Midbrain (tissue), 1 donor: ENCODE results near the gene FRMPD3.
"Not testable (repeated sequence)": the region's sequence is repeated elsewhere in the genome, so short reads cannot be mapped to it uniquely, and the experiment has no call there.

Experiments
- DNase-seq: peaks from one replicate; lab custom pipeline; 2025; lab: John Stamatoyannopoulos, UW

Gene FRMPD3

DNA sequence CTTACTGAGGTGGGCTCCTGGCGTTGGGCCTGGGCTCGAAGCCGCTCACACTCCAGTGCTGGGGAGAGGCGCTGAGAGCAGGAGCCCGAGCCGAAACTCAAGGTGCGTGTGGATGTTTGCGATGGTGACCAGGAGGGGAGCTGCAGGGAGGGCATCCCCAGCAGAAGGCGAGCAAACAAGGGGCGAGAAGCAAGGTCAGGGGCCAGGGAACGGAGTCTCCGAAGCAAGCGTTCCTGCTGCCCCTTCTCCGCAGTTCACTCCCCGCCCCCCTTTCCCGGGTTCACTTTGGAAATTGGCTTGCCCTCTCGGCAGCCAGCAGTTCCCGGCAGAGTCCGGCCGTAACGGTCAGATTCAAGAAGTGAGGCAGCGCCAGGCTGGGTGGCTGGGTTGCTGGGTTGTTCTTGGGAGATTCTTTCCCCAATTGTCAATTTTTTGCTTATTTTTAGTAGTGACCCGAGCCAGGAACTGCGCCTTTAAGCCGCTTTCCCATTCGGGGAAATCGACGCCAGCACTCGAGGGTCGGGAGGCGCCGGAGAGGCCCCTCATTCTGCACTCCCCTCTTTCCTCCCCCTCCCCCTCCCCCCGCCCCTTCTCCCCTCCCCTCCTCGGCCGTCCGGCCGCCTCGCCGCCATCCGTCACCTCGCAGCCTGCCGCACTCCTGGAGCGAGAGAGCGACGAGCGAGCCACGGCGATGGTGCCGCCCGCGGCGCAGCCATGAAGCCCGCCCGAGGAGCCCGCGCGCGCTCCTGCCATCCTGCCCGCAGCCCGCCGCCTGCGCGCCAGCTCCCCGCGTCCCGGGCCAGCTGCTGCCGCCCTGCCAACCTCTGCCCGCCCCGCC, at the start of gene FRMPD3:
FRMPD3 (plus strand) TSS at position 655 of the 838 bp plus-strand sequence. CDS start 76,937 bp downstream, outside the sequence.
- no peak for DNase-seq

DNA sequence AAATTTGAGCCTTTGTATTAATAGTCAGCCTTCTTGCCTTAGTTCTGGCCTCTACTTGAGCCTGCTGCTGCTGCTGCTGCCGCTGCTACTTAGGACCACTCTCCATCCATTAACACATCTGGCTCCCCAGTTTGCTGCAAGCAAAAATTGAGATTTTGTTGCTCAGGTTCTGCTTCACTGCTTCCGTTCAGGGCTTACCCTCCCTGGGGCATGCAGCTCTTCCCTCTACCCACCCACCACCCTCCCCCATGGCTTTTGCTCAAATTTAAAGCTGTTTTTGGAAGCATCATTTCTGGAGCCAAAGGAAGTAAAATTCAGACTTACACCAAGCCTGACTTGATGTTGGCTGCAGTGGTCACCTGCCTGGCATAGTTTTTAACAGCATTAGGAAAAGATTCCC, 28.9 kb upstream of the FRMPD3 start:
- no peak for DNase-seq

DNA sequence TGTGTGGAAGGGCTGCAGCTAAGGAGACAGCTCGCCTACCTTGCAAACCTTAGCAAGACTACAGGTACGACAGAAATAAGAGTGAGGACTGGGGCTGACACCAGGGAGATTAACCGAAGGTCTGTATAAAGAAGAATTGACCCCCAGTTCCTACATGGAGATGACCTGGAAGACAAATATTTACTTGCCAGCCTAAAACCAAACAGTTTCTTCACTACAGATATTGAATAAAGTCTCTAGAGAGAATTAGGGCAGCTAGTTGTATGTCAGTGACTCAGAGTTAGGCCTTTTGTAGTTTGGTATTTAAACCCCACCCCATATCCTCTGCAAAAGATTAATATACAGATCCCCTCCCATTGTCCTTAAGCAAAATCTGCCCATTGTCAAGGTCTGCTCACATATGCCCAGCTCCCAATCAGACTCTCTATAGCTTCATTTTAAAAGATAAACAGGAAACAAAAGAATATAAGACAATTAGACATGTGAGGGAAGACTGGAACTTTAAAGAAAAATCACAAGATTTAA, 28.1 kb upstream of the FRMPD3 start:
- no peak for DNase-seq

DNA sequence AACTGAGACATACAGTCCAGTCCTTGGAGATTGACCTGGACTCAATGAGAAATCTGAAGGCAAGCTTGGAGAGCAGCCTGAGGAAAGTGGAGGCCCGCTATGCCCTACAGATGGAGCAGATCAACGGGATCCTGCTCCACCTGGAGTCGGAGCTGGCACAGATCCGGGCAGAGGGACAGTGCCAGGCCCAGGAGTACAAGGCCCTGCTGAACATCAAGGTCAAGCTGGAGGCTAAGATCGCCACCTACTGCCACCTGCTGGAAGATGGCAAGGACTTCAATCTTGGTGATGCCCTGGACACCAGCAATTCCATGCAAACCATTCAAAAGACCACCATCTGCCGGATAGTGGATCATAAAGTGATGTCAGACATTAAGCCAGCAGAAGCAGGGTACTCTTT, 20.4 kb upstream of the FRMPD3 start:
- no peak for DNase-seq

DNA sequence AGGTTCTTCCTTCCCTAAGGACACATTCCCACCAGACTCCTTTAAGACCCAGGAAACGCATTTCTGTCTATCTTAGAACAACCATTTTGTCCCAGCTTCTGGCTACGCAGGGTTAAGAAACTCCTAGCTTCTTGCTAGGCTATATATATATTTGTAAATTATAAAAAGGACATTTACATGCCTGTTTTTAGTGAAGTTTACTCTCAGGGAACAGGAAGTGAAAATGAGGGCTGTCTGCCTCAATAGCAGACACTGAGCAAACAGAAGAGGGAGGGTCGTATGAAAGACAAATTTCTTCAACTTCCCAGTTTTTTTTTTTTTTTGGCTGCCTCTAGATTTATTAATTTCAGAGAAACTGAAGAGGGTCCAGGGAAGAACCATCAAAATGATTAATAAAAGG, 9.3 kb upstream of the FRMPD3 start:
- no peak for DNase-seq

DNA sequence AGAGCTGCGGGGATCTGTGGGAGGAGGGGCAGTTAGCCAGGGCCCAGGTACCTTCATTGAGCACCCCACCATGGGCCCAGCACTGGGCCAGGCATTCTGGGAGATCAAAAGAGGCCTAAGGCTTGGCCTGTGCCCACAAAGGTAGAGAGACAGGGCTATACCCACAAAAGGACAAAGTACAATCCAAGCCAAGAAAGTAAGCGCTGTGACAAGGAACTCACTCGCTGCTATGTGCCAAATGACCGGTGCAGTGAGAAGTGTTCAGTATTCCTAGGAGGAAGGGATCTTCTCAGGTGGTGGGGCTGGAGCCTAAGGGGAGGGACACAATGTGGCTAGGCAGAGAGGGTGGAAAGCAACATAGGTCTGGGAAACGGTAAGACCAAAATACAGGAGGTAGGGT, 8.8 kb upstream of the FRMPD3 start:
- DNase-seq = no peak

DNA sequence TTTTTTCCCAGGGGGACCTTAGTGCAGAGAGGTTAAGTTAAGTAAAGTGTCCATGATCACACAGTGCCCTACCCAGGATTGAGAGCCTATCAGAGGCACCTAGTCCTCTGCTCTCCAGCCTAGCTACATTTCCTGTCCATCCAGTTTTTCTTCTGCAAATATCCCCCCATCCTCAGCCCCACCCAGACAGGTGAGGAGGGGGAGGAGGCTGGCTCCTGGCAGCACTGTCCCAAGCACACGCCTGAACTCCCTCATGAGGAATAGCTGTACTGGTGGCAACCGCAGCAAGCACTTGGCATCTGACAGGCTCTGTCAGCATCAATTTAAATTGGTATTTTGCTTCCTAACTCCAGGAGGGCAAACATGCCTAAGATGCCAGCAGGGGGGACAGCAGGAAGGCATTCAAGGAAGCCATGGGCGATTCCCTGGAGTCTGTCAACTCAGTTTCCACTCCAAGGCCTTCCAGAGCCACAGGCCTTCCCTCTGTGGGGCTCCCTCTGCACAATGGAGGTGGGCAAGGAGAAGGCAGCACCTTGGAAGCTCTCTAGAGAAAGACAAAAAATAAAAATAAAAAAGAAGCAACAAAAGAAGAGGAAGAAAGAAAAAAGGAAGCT, 6.4 kb upstream of the FRMPD3 start:
- DNase-seq = no peak

DNA sequence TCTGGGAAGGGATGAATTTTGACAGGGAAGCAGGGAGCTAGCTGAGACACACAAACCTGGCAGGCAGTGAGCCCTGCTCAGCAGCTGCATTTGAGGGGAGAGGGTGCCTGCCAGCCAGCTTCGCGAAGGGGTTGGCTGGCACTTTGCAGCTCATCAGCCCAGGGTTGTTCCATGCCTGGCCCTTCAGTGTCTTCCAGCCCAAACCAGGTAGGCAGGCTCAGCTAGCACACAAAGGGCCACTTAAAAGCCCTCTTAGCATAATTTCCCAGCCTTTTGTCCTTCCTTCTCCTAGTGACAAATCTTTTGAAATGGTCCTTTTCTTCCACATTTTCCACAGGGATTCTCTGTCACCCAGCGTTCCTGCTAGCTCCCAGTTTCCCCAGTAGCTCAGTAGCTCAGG, 4.3 kb upstream of the FRMPD3 start:
- DNase-seq = no peak

DNA sequence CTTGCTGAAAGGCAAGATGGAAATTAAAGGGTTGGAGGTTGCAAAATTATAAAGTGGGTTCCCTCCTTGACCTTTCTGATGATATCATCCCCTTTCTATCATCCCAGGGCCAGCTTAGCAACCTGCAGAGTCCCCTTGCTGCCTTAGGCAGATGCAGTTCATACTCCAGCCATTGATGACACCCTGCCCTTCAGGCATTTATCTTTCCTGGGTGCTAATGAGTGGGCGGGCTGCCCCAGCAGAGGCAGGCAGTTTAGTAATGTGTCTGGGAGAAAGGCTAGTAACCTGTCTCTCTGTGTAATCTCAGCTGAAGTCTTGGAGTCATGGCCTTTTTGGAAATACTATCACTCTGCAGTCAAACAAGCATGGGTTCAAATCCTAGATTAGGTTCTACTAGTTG, 3.8 kb upstream of the FRMPD3 start:
- DNase-seq = no peak

DNA sequence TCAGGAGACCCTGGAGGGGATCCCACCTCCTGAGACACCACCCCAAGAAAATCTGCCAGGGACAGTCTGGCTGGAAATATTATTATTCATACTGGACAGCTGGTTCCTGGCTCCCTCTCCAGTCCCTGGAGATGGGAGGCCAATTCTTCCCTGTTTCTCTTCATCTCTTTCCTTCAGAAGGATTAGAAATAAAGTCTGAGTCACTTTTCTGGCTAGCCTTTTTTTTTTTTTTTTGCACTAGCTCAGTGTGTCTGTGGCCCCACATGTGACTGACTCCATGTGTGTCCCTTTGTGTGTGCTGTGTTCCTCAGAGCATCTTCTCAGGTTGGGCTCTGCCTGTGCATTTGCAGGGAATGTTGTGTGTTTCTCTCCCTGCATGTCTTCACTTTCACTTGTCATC, 1.8 kb upstream of the FRMPD3 start:
- no peak for DNase-seq

DNA sequence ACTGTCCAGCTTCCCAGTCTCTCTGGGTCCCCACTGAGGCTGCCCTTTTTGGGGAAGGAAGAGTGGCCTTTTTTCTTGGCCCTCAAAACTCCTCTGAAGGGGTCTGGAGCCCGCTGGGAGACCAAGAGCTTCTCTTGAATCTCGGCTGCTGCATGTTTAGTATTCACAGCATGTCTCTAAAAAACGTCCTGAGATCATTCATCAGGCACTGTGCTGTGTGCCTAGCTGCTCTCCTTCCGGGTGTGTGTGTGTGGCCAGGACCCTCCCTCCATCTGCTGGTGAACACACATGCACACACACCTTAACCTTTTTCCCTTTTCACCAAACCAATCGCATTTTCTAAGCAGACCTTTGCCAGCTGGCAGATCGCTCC, 841 bp upstream of the FRMPD3 start:
- no peak for DNase-seq

DNA sequence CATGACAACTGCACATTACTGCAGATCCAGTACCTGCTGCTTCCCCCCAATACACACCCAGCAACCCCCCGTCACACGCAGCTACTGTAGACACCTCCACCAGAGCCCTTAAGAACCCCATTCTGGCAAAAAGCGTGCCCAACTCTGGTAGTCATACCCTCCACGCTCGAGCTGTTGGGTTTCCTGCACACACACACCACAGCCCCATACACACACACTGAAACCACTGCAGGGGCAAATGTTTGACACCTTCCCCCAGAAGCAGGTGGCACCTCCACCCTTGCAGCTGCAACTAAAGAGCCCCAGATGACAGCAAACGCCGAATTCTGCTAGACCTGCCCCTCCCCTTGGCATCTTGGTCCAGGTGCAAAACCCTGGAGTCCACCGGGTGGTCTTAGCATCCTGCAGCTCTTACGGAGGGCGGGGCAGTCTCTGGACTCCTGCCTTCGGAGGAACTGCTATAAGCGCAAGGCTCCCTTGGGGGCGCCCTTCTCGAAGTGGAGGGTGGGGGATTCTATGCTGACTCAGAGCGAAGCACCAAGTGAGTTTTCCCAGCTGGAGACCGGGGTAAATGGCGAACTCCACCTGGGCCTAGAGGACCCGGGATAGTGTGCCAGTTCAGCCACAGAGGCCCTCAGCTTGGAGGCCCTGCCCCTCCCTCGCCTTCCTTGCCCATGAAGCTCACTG, 1.5 kb downstream of the FRMPD3 start:
- no peak for DNase-seq

DNA sequence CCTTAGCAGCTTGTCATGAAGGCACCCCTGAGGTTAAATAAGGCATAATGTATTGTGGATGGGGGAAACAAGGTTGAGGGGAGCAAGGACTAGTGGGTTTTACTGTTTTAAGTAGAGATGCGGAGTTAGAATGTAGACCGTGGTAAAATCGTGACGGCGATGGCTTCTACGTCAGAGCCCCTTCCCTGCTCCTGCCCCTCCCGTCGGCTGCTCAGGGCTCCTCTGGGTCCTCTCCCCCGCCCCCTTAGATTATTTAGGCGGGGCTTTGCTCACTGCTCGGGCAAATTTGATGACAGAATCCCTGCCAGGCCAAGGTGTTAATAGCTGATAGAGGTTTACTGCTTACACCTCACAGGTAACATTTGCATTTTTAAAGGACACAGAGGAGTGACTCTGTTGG, 2.3 kb downstream of the FRMPD3 start:
- no peak for DNase-seq

DNA sequence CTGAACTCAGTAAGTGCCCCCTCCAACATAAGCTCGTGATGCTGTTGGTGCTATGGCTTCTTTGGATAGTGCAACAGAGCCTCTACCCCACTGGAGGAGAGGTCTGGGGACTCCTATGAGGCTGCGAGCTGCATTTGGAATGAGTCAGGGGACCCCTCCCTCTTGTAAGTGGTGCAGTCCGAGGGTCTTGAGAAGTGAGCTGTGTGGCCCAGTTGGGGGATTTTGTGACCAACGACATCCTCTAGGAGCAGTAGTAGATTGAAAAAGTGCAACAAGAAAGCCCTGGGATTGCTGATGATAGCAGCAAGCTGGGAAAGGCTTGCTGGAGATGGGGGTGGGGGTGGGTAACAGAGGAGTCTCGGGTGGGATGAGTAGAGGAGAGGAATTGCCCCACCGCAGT, 3.1 kb downstream of the FRMPD3 start:
- DNase-seq = no peak

DNA sequence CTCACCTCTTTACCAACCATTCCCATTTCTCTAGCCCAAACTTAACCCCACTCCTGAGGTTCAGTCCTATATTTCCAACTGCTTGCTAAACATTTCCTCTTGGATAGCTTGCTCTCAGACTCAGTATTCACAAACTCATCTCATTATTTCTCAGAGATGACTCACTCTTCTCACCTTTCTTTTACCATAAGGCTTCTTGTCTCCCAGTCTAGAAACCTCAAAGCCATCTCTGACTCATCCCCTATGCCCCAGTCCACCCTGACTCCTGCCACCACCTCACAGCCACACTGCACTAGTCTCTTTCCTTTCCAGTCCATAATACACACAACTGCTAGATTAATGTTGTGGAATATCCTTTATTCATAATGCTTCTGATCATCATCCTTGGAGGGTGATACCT, 4.8 kb downstream of the FRMPD3 start:
- no peak for DNase-seq

DNA sequence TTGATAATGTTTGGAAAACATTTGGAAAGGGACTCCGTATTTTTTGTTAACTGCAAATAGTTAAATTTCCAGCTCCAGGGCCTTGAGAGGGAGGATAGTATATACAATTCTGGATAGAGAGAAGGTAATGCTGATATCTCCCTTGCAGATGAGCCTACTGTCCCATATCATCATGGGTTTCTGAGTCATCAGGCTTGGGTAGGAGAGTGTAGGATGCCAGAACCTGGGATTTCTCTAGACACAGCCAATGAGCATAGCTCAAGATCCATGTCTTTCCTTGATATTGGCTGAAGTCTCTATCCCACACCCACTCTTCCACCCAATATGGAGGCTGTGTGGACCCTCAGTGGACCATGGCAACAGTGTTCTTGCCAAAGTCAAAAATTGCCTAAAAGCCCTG, 7.8 kb downstream of the FRMPD3 start:
- no peak for DNase-seq

DNA sequence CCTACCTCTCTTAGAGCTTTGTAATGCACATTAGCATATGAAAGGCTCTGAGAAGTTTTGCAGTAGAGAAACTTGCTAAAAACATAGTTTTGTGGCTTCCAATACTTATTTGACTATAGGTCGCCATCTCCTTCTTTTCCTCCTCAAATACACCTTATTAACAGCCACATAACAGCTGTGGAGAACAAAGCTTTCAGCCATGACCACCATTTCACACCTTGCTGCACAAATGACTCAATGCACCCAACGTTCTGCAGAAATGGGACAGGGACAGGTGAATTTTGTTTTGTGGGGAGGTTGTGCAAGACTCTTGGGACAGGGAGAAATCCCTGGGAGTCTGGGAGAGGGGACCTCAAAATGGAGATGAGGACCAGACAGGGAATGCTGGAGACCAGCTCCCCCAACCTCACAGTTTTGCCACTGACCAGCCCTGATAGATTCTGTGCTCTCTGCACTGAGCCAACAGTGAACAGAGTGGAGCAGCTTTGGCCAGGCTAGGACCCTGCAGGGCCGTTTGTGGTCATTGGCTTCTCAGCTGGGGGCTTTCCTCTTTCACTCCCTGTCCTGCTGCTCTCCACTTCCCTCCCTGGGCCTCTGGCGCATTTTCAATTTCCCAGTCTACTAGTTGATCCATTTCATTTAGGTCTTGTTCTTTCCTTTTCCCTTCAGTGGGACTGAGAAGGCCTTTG, 16.6 kb downstream of the FRMPD3 start:
- DNase-seq = no peak

DNA sequence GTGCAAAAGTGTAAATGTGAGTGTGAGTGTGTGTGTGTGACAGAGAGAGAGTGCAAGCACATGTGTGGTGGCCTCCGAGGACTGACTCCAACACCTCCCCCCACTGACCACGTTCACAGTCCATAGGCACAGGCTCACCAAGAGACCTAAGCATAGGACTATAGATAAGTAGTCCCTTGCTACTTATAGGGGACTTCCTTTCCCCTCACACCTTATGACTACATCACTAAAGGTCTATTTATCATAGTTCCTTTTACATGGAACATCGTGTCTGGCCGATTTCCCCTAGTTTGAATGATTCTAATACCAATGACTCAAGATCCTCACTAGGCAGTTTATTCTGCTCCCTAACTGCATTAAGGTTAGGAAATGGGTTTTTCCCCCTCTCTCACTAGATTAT, 17.8 kb downstream of the FRMPD3 start:
- DNase-seq = no peak

DNA sequence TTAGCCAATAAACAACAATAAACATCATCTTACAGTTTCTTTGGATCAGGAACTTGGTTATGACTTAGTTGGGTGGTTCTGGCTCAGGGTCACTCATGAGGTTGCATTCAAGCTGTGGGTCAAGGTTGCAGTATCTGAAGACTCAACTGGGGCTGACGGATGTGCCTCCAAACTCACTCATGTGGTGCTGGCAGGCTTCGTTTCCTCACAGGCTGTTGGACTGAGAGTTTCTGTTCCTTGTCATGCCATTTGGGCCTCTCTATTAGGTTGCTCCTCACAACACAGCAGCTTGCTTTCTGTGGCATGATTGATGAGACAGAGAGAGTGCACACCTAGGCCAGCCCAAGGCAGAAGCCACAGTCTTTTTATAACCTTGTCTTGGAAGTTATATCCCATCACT, 20.7 kb downstream of the FRMPD3 start:
- DNase-seq = no peak

DNA sequence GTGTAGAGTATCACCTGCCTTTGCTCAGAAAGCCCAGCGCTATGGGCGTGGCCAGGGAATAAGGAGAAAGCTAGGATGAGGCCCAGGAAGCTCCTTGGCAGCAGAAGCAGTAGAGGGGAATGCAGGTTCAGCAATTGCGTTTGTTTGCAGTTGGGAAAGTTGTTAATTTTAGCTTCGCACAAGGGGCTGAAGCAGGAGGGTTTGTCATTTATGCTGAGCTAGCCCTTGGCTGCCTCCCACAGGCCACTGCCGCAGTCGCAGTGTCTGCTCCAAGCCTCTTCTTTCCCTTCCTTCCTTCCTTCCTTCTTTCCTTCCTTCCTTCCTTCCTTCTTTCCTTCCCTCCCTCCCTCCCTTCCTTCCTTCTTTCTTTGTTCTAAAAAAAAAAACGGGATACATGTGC, 21.5 kb downstream of the FRMPD3 start:
- no peak for DNase-seq

DNA sequence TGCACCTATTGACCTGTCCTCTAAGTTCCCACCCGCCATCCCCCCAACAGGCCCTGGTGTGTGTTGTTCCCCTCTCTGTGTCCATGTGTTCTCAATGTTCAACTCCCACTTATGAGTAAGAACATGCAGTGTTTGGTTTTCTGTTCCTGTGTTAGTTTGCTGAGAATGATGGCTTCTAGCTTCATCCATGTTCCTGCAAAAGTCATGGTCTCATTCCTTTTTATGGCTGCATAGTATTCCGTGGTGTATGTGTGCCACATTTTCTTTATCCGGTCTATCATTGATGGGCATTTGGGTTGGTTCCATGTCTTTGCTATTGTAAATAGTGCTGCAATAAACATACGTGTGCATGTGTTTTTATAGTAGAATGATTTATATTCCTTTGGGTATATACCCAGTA, 22.0 kb downstream of the FRMPD3 start:
- not testable (repeated sequence) for DNase-seq

DNA sequence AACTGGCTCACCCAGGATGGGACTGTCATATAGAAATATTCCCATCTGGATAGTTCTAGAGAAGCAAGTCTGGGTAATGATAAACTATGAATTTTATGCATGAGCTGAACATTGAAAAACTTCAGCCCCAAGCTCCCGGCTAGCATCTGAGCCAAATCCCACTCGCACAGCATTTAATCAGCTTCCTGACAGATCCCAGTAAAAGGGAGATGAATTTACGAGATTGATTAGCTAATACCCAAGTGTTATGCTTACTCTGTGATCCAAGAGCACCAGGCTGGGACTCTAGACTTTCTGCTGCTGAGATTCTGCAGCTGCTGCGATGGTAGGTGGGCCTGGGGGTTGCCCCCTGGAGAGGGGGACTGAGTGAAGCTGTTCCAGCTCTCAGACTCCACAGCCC, 28.0 kb downstream of the FRMPD3 start:
- DNase-seq = no peak
